HepG2 (cell line): Measurements from ENCODE around the gene ZNF546. TPM values are rescaled to one million over a fixed set of nuclear protein-coding genes. Genes with fewer than 3 reads are reported as not detected.
A peak's percentile ranks its signal among the peaks of the same experiment; 100 is the strongest.

Experiments used
- AGO2 ChIP-seq: fragments of 200-400 bp; formaldehyde crosslinking; optimal IDR thresholded peaks from 2 replicates; pipeline ENCODE3; 2017; ENCODE audit warnings: mild to moderate bottlenecking, low read depth, low read length, moderate library complexity
- ARID4A ChIP-seq: sonication (generic); formaldehyde crosslinking; IDR thresholded peaks from 2 replicates; pipeline ENCODE4 v1.5.0; 2020; ENCODE audit warnings: mild to moderate bottlenecking, missing genetic modification reagents, borderline replicate concordance
- HBP1 ChIP-seq: IDR thresholded peaks from 2 replicates; pipeline ENCODE4 v1.6.1; 2016; ENCODE audit warnings: low read depth, control low read depth
- HIVEP1 ChIP-seq: sonication (generic); formaldehyde crosslinking; IDR thresholded peaks from 2 replicates; pipeline ENCODE4 v1.4.0; 2020; ENCODE audit warnings: mild to moderate bottlenecking, missing genetic modification reagents
- IRF9 ChIP-seq: sonication (generic); formaldehyde crosslinking; IDR thresholded peaks from 2 replicates; pipeline ENCODE4 v1.8.0; 2022; ENCODE audit warnings: missing genetic modification reagents, mild to moderate bottlenecking, borderline replicate concordance
- MTA1 ChIP-seq: sonication (generic); formaldehyde crosslinking; IDR thresholded peaks from 2 replicates; pipeline ENCODE4 v1.4.0; 2020; ENCODE audit warnings: missing genetic modification reagents, mild to moderate bottlenecking, borderline replicate concordance
- NCOA2 ChIP-seq: sonication (generic); formaldehyde crosslinking; IDR thresholded peaks from 2 replicates; pipeline ENCODE4 v1.8.0; 2022; ENCODE audit warnings: inconsistent platforms
- NFKBIZ ChIP-seq: IDR thresholded peaks from 2 replicates; pipeline ENCODE4 v1.6.1; 2018; ENCODE audit warnings: missing genetic modification reagents, missing compliant biosample characterization
- SNAI1 ChIP-seq: sonication (generic); formaldehyde crosslinking; IDR thresholded peaks from 2 replicates; pipeline ENCODE4 v1.5.0; 2020; ENCODE audit warnings: mild to moderate bottlenecking, missing genetic modification reagents, borderline replicate concordance
- SPEN ChIP-seq: sonication (generic); formaldehyde crosslinking; IDR thresholded peaks from 2 replicates; pipeline ENCODE4 v1.5.1; 2020; ENCODE audit warnings: low read depth, mild to moderate bottlenecking, missing genetic modification reagents
- THAP8 ChIP-seq: sonication (generic); formaldehyde crosslinking; IDR thresholded peaks from 2 replicates; pipeline ENCODE4 v1.5.1; 2020; ENCODE audit warnings: missing genetic modification reagents, mild to moderate bottlenecking, borderline replicate concordance
- ZC3H13 ChIP-seq: sonication (generic); formaldehyde crosslinking; IDR thresholded peaks from 2 replicates; pipeline ENCODE4 v1.8.1; 2023; ENCODE audit warnings: mild to moderate bottlenecking, missing genetic modification reagents, moderate library complexity
- ZIK1 ChIP-seq: sonication (generic); formaldehyde crosslinking; IDR thresholded peaks from 2 replicates; pipeline ENCODE4 v1.5.0; 2020; ENCODE audit warnings: mild to moderate bottlenecking, low read depth, missing genetic modification reagents, borderline replicate concordance
- ZMYM3 ChIP-seq: sonication (generic); formaldehyde crosslinking; IDR thresholded peaks from 2 replicates; pipeline ENCODE4 v1.5.1; 2020; ENCODE audit warnings: mild to moderate bottlenecking, missing genetic modification reagents
- ZNF10 ChIP-seq: sonication (generic); formaldehyde crosslinking; IDR thresholded peaks from 2 replicates; pipeline ENCODE4 v1.4.0; 2020; ENCODE audit warnings: mild to moderate bottlenecking, low read depth, missing genetic modification reagents, borderline replicate concordance
- ZNF280D ChIP-seq: sonication (generic); formaldehyde crosslinking; IDR thresholded peaks from 2 replicates; pipeline ENCODE4 v1.5.1; 2020; ENCODE audit warnings: mild to moderate bottlenecking, missing genetic modification reagents
- polyA plus RNA-seq, 8 experiments: library from polyadenylated mRNA; depleted of rRNA in 3 of 8; stranded (reverse) in 7 of 8; unstranded in 1 of 8; fragments of >200 nt; fragmentation: Illumina TruSeq in 4 of 8; extraction: Trizol in 4 of 8; gene quantifications; 2 replicates each; pipeline versions ENCODE4 v1.2.1 to v1.2.3, GENCODE V29; 2011 to 2016; ENCODE audit warnings: low read depth in 4 of 8, missing spikeins in 1 of 8, mixed read lengths in 1 of 8; ENCODE audit not compliant: insufficient read depth in 1 of 8
- total RNA-seq, 5 experiments: library from RNA; depleted of rRNA; stranded (reverse); fragments of >200 nt; fragmentation: Illumina TruSeq; extraction: Trizol; gene quantifications; 2 replicates each; pipeline ENCODE4 v1.2.3, GENCODE V29; 2016; ENCODE audit warnings: low read depth in 1 of 5

ZNF546 gene
- total and polyA plus RNA-seq, 2 of the 13 experiments (the other 11 are each of a cell fraction or from before 2014, with no cell fraction given): 2.2 to 4.1 TPM

GRCh38 chr19:40055832-40056504 lies 59.1 kb downstream of the ZNF546 start, which contains the start of gene ZNF780B (continued):
- TF ChIP-seq SNAI1 (peak; percentile 67; the same call in 1 of the 2 replicates), ARID4A (CRISPR knock-in tag) (peak; percentile 91), ZC3H13 (CRISPR knock-in tag) (0 out of 2 replicates have a peak, but pooled peaks have one; percentile 37), HBP1 (CRISPR knock-in tag) (0 out of 2 replicates have a peak, but pooled peaks have one; percentile 53), ZNF10 (CRISPR knock-in tag) (no peak), NFKBIZ (CRISPR knock-in tag) (no peak), MTA1 (CRISPR knock-in tag) (peak; percentile 80; the same call in 1 of the 2 replicates), ZNF280D (CRISPR knock-in tag) (no peak), NCOA2 (0 out of 2 replicates have a peak, but pooled peaks have one; percentile 15), ZIK1 (0 out of 2 replicates have a peak, but pooled peaks have one; percentile 30), IRF9 (CRISPR knock-in tag) (peak; percentile 92; the same call in 1 of the 2 replicates), SPEN (CRISPR knock-in tag) (peak; percentile 80; the same call in 1 of the 2 replicates), AGO2 (peak; percentile 65), THAP8 (CRISPR knock-in tag) (no peak), HIVEP1 (CRISPR knock-in tag) (peak; percentile 58), ZMYM3 (CRISPR knock-in tag) (no peak)
